Loucy (cell line): ENCODE data around the gene PLBD1.

Source experiments
- CTCF ChIP-seq: fragments of 200-600 bp; sonication (generic); conservative IDR thresholded peaks from 2 replicates; pipeline ENCODE4 v1.5.1; 2014; ENCODE audit warnings: mild to moderate bottlenecking, antibody characterized with exemption, low read length
- EZH2phosphoT487 ChIP-seq: fragments of 200-600 bp; IDR thresholded peaks from 2 replicates; pipeline ENCODE4 v1.6.1; 2018; ENCODE audit warnings: antibody characterized with exemption, mild to moderate bottlenecking, moderate library complexity, borderline replicate concordance

GRCh38 chr12:14471497-14471896, 96.2 kb downstream of the PLBD1 start:
- TF ChIP-seq CTCF (no peak), EZH2phosphoT487 (no peak)
